ENCODE results near the gene APOE.

Gene APOE

GRCh38 chr19:44942067-44942571 lies 36.5 kb downstream of the APOE start, which contains the start of gene APOC4:
Gene APOC4, plus strand, starts transcription at chr19:44942237. Its CDS starts 41 bp downstream, at chr19:44942278.
- no peaks in the 10 kb centered on the region for H3K4me1 ChIP-seq (ENCODE audit: control insufficient read depth, insufficient read depth, low read length)
- no peaks in the 10 kb centered on the region for H3K9me3 ChIP-seq (ENCODE audit: control insufficient read depth, insufficient read depth, low read length)
- H3K36me3 ChIP-seq (ENCODE audit: control insufficient read depth, insufficient read depth, low read length), result no peaks in the 10 kb centered on the region
- no peak within 1 kb of the TSS for H3K27ac ChIP-seq (ENCODE audit: low read depth, low read length)
- H3K27me3 ChIP-seq (ENCODE audit: control insufficient read depth, insufficient read depth, low read length), result no peaks in the 10 kb centered on the region
- no peak within 1 kb of the TSS for H3K4me3 ChIP-seq (ENCODE audit: low read depth, low read length)
- no peak within 1 kb of the TSS for H3K9ac ChIP-seq (ENCODE audit: low read depth, low read length)

- Histone ChIP-seq H3K27me3 (ENCODE audit: control insufficient read depth, insufficient read depth, low read length) (no peaks in the 10 kb centered on the region), H3K4me3 (ENCODE audit: low read depth, low read length) (no peak overlapping the region), H3K27ac (ENCODE audit: low read depth, low read length) (no peak overlapping the region), H3K9ac (ENCODE audit: low read depth, low read length) (no peak overlapping the region), H3K9me3 (ENCODE audit: control insufficient read depth, insufficient read depth, low read length) (no peaks in the 10 kb centered on the region), H3K4me1 (ENCODE audit: control insufficient read depth, insufficient read depth, low read length) (no peaks in the 10 kb centered on the region), H3K36me3 (ENCODE audit: control insufficient read depth, insufficient read depth, low read length) (no peaks in the 10 kb centered on the region)
Measured at GRCh38 chr19:44943801-44944249, 38.2 kb downstream of the APOE start.

- Histone ChIP-seq H3K36me3 (ENCODE audit: control insufficient read depth, insufficient read depth, low read length) (peaks cover 7% of the 10 kb centered on the region; the same call in 1 of the 2 replicates), H3K9ac (ENCODE audit: low read depth, low read length) (no peak overlapping the region), H3K9me3 (ENCODE audit: control insufficient read depth, insufficient read depth, low read length) (no peaks in the 10 kb centered on the region), H3K27me3 (ENCODE audit: control insufficient read depth, insufficient read depth, low read length) (no peaks in the 10 kb centered on the region), H3K4me3 (ENCODE audit: low read depth, low read length) (no peak overlapping the region), H3K27ac (ENCODE audit: low read depth, low read length) (no peak overlapping the region), H3K4me1 (ENCODE audit: control insufficient read depth, insufficient read depth, low read length) (no peaks in the 10 kb centered on the region)
Measured at GRCh38 chr19:44947041-44947581, 41.5 kb downstream of the APOE start.

GRCh38 chr19:44948237-44948636 lies 42.6 kb downstream of the APOE start:
- H3K4me1 ChIP-seq (ENCODE audit: control insufficient read depth, insufficient read depth, low read length), result no peaks in the 10 kb centered on the region
- H3K27ac ChIP-seq (ENCODE audit: low read depth, low read length), result no peak overlapping the region
- no peak overlapping the region for H3K9ac ChIP-seq (ENCODE audit: low read depth, low read length)
- no peak overlapping the region for H3K4me3 ChIP-seq (ENCODE audit: low read depth, low read length)
- no peaks in the 10 kb centered on the region for H3K9me3 ChIP-seq (ENCODE audit: control insufficient read depth, insufficient read depth, low read length)
- no peaks in the 10 kb centered on the region for H3K27me3 ChIP-seq (ENCODE audit: control insufficient read depth, insufficient read depth, low read length)
- H3K36me3 ChIP-seq (ENCODE audit: control insufficient read depth, insufficient read depth, low read length), result peaks cover 7% of the 10 kb centered on the region; the same call in 1 of the 2 replicates

- H3K9ac ChIP-seq (ENCODE audit: low read depth, low read length), result no peak overlapping the region
- no peak overlapping the region for H3K27ac ChIP-seq (ENCODE audit: low read depth, low read length)
- H3K36me3 ChIP-seq (ENCODE audit: control insufficient read depth, insufficient read depth, low read length), result peaks cover 7% of the 10 kb centered on the region; the same call in 1 of the 2 replicates
- H3K9me3 ChIP-seq (ENCODE audit: control insufficient read depth, insufficient read depth, low read length), result no peaks in the 10 kb centered on the region
- no peaks in the 10 kb centered on the region for H3K4me1 ChIP-seq (ENCODE audit: control insufficient read depth, insufficient read depth, low read length)
- no peaks in the 10 kb centered on the region for H3K27me3 ChIP-seq (ENCODE audit: control insufficient read depth, insufficient read depth, low read length)
- H3K4me3 ChIP-seq (ENCODE audit: low read depth, low read length), result no peak overlapping the region
Measured at GRCh38 chr19:44948763-44949374, 43.3 kb downstream of the APOE start.

GRCh38 chr19:44949550-44949949 lies 44.0 kb downstream of the APOE start:
- H3K27ac ChIP-seq (ENCODE audit: low read depth, low read length), result no peak overlapping the region
- no peak overlapping the region for H3K9ac ChIP-seq (ENCODE audit: low read depth, low read length)
- peaks cover 7% of the 10 kb centered on the region; the same call in 1 of the 2 replicates for H3K36me3 ChIP-seq (ENCODE audit: control insufficient read depth, insufficient read depth, low read length)
- H3K9me3 ChIP-seq (ENCODE audit: control insufficient read depth, insufficient read depth, low read length), result no peaks in the 10 kb centered on the region
- H3K27me3 ChIP-seq (ENCODE audit: control insufficient read depth, insufficient read depth, low read length), result no peaks in the 10 kb centered on the region
- H3K4me1 ChIP-seq (ENCODE audit: control insufficient read depth, insufficient read depth, low read length), result 0 out of 2 replicates have a peak, but pooled peaks cover 3% of the 10 kb centered on the region
- no peak overlapping the region for H3K4me3 ChIP-seq (ENCODE audit: low read depth, low read length)

GRCh38 chr19:44951179-44952159 lies 45.9 kb downstream of the APOE start:
- Histone ChIP-seq H3K4me1 (ENCODE audit: control insufficient read depth, insufficient read depth, low read length) (peaks cover 9% of the 10 kb centered on the region), H3K27ac (ENCODE audit: low read depth, low read length) (peak overlapping the region; percentile 20), H3K4me3 (ENCODE audit: low read depth, low read length) (no peak overlapping the region), H3K9me3 (ENCODE audit: control insufficient read depth, insufficient read depth, low read length) (no peaks in the 10 kb centered on the region), H3K9ac (ENCODE audit: low read depth, low read length) (no peak overlapping the region), H3K36me3 (ENCODE audit: control insufficient read depth, insufficient read depth, low read length) (peaks cover 7% of the 10 kb centered on the region; the same call in 1 of the 2 replicates), H3K27me3 (ENCODE audit: control insufficient read depth, insufficient read depth, low read length) (no peaks in the 10 kb centered on the region)

- Histone ChIP-seq H3K4me3 (ENCODE audit: low read depth, low read length) (peak overlapping the region; percentile 90), H3K27ac (ENCODE audit: low read depth, low read length) (peak overlapping the region; percentile 96), H3K27me3 (ENCODE audit: control insufficient read depth, insufficient read depth, low read length) (no peaks in the 10 kb centered on the region), H3K9me3 (ENCODE audit: control insufficient read depth, insufficient read depth, low read length) (no peaks in the 10 kb centered on the region), H3K9ac (ENCODE audit: low read depth, low read length) (peak overlapping the region; percentile 86), H3K36me3 (ENCODE audit: control insufficient read depth, insufficient read depth, low read length) (peaks cover 9% of the 10 kb centered on the region; the same call in 1 of the 2 replicates), H3K4me1 (ENCODE audit: control insufficient read depth, insufficient read depth, low read length) (peaks cover 9% of the 10 kb centered on the region)
Measured at GRCh38 chr19:44954278-44954648, 48.7 kb downstream of the APOE start.

- Histone ChIP-seq H3K4me3 (ENCODE audit: low read depth, low read length) (peak within 1 kb of the TSS; percentile 90), H3K9ac (ENCODE audit: low read depth, low read length) (peak within 1 kb of the TSS; percentile 86), H3K36me3 (ENCODE audit: control insufficient read depth, insufficient read depth, low read length) (peaks cover 13% of the 10 kb centered on the region; the same call in 1 of the 2 replicates), H3K27ac (ENCODE audit: low read depth, low read length) (peak within 1 kb of the TSS; percentile 96), H3K4me1 (ENCODE audit: control insufficient read depth, insufficient read depth, low read length) (peaks cover 9% of the 10 kb centered on the region), H3K27me3 (ENCODE audit: control insufficient read depth, insufficient read depth, low read length) (no peaks in the 10 kb centered on the region), H3K9me3 (ENCODE audit: control insufficient read depth, insufficient read depth, low read length) (no peaks in the 10 kb centered on the region)
Measured at GRCh38 chr19:44954649-44955504, 49.3 kb downstream of the APOE start, which contains the start of gene CLPTM1. Gene CLPTM1, plus strand, starts transcription at chr19:44955380. Its CDS starts 16 bp downstream, at chr19:44955396.
